Adrenal gland (tissue), 12 donors: Measurements from ENCODE around the gene ABCA13. TPM values are rescaled to one million over a fixed set of nuclear protein-coding genes. Genes with fewer than 3 reads are reported as not detected.

Experiments
- DNase-seq, 7 donors: peaks; one replicate each; pipeline ENCODE4 v3.0.0-alpha.2; 2019 to 2020
- H3K27ac ChIP-seq, 5 donors: fragments of 200-600 bp; sonication (generic) in 4 of 5; 1 replicate in 3 of 5; 2 replicates in 2 of 5; pipeline versions ENCODE4 v1.5.1 to v1.8.0; 2016 to 2020; ENCODE audit warnings: mild to moderate bottlenecking in 1 of 5
- H3K27me3 ChIP-seq: fragments of 200-600 bp; 2 replicates; pipeline ENCODE4 v1.8.0; 2021
- H3K36me3 ChIP-seq, 2 donors: fragments of 200-600 bp; replicated peaks in 1 of 2; 1 replicate in 1 of 2; 2 replicates in 1 of 2; pipeline versions ENCODE4 v1.5.1 to v1.8.0; 2018 to 2022
- H3K4me1 ChIP-seq, 2 donors: fragments of 200-600 bp; replicated peaks in 1 of 2; 1 replicate in 1 of 2; 2 replicates in 1 of 2; pipeline versions ENCODE4 v1.5.1 to v1.8.0; 2018 to 2021
- H3K4me3 ChIP-seq, 4 donors: fragments of 200-600 bp; sonication (generic) in 3 of 4; one replicate each; pipeline ENCODE4 v1.5.1; 2016 to 2018
- H3K9me3 ChIP-seq, 3 donors: fragments of 200-600 bp; sonication (generic) in 1 of 3; replicated peaks in 1 of 3; 1 replicate in 2 of 3; 2 replicates in 1 of 3; pipeline versions ENCODE4 v1.5.1 to v1.8.0; 2016 to 2021
- CTCF ChIP-seq, 6 experiments: fragments of 450-650 bp in 4 of 6; fragments of 200-600 bp in 2 of 6; sonication (generic) in 1 of 6; IDR thresholded peaks; 1 replicate in 5 of 6; 2 replicates in 1 of 6; pipeline versions ENCODE4 v1.5.1 to v1.8.0; 2016 to 2021; ENCODE audit warnings: antibody characterized with exemption in 6 of 6, mild to moderate bottlenecking in 2 of 6, moderate library complexity in 1 of 6
- POLR2A ChIP-seq, 2 donors: fragments of 450-650 bp; IDR thresholded peaks; one replicate each; pipeline ENCODE4 v1.6.1; 2017; ENCODE audit warnings: antibody characterized with exemption in 2 of 2, mild to moderate bottlenecking in 2 of 2, moderate library complexity in 1 of 2
- WGBS, 4 donors: extraction: QIAGEN DNeasy Blood & Tissue Kit in 2 of 4; methylation state at CpG; one replicate each; pipeline versions ENCODE4 v1.1.5 to v1.1.7; 2013 to 2017; 5-methylcytosine and 5-hydroxymethylcytosine counted together
- intact Hi-C, 2 donors: fragments of 100-400 bp; cut with DNase I; formaldehyde crosslinking; loops; one replicate each; pipeline versions ENCODE4 v1.14.1 to v1.15.0; 2022 to 2023
- polyA plus RNA-seq, 3 donors: library from polyadenylated mRNA; stranded (reverse); fragments of 200-250 nt in 2 of 3; fragments of 350-450 nt in 1 of 3; fragmentation: Illumina TruSeq in 1 of 3; extraction: RNeasy Lipid Tissue Mini Kit (QIAGEN cat#74804) in 1 of 3; gene quantifications; one replicate each; pipeline ENCODE4 v1.2.3, GENCODE V29; 2013 to 2014
- total RNA-seq, 9 donors: library from RNA; depleted of rRNA in 4 of 9; stranded (reverse); fragments of >200 nt in 4 of 9; fragments of 120-200 nt in 1 of 9; fragmentation: NEBNext Ultra II Directional in 1 of 9; extraction: Animal tissue kit (Norgen Biotek cat#: 25700) in 1 of 9; gene quantifications; one replicate each; pipeline versions ENCODE4 v1.1.0 to v1.2.4, GENCODE V29; 2013 to 2023
- donor health status: healthy with polysubstance abuse.
- donor health status: Bipolar disorder and iron deficiency.
- donor health status: DM: yes; HTN: yes; CAD: no.
- donor health status: DM: no; HTN: no; CAD: no.
- donor health status: DM: no; HTN: no; CAD: no.
- donor health status: DM: yes; HTN: yes; CAD: no.

The ABCA13 gene
- total and polyA plus RNA-seq, 12 donors: 0.03 to 0.94 (median 0.09) TPM; not detected in 4

- Histone ChIP-seq H3K4me1 (no peaks in the 10 kb centered on the region), H3K27ac (no peak overlapping the region), H3K27me3 (no peaks in the 10 kb centered on the region), H3K36me3 (no peaks in the 10 kb centered on the region), H3K9me3 (no peaks in the 10 kb centered on the region), H3K4me3 (no peak overlapping the region)
- DNase-seq: no peak
- no peak for TF ChIP-seq POLR2A (IDR thresholded peaks at IDR 0.05)
- no peak for TF ChIP-seq CTCF (IDR thresholded peaks at IDR 0.05)
- intact Hi-C loops: no loop called here
Observed at GRCh38 chr7:48446721-48447120, 275.5 kb downstream of the ABCA13 start.

GRCh38 chr7:48452218-48452617 is 281.0 kb downstream of the ABCA13 start:
- TF ChIP-seq CTCF (IDR thresholded peaks at IDR 0.05) (no peak), POLR2A (IDR thresholded peaks at IDR 0.05) (no peak)
- H3K36me3 ChIP-seq: no peaks in the 10 kb centered on the region
- no peak overlapping the region for H3K4me3 ChIP-seq
- 63 to 76% (median 70%) methylated on average over 1 of the region's 1 CpG for WGBS, 4 donors
- H3K4me1 ChIP-seq: no peaks in the 10 kb centered on the region
- H3K27me3 ChIP-seq: no peaks in the 10 kb centered on the region
- intact Hi-C loops: no loop called here
- no peak for DNase-seq
- H3K27ac ChIP-seq: no peak overlapping the region
- no peaks in the 10 kb centered on the region for H3K9me3 ChIP-seq

- no peaks in the 10 kb centered on the region for H3K36me3 ChIP-seq
- 75 to 94% (median 89%) methylated on average over 36 to 38 of the region's 38 CpGs for WGBS, 4 donors
- H3K27me3 ChIP-seq: no peaks in the 10 kb centered on the region
- no peak for TF ChIP-seq CTCF (IDR thresholded peaks at IDR 0.05)
- no peak for TF ChIP-seq POLR2A (IDR thresholded peaks at IDR 0.05)
- no peak overlapping the region for H3K4me3 ChIP-seq
- no peaks in the 10 kb centered on the region for H3K9me3 ChIP-seq
- intact Hi-C loops: no loop called here
- no peaks in the 10 kb centered on the region for H3K4me1 ChIP-seq
- no peak for DNase-seq
- no peak overlapping the region for H3K27ac ChIP-seq
Observed at GRCh38 chr7:48454750-48455192, 283.5 kb downstream of the ABCA13 start.

GRCh38 chr7:48455363-48455762 is 284.1 kb downstream of the ABCA13 start:
- Histone ChIP-seq H3K36me3 (no peaks in the 10 kb centered on the region), H3K9me3 (no peaks in the 10 kb centered on the region), H3K27ac (no peak overlapping the region), H3K4me1 (no peaks in the 10 kb centered on the region), H3K4me3 (no peak overlapping the region), H3K27me3 (no peaks in the 10 kb centered on the region)
- no peak for DNase-seq
- TF ChIP-seq POLR2A (IDR thresholded peaks at IDR 0.05) (no peak), CTCF (IDR thresholded peaks at IDR 0.05) (no peak)
- WGBS, 4 donors: 83 to 90% (median 87%) methylated on average over 17 of the region's 17 CpGs
- intact Hi-C loops: no loop called here
